Stomach (tissue), 9 donors: ENCODE results near the gene TMPRSS3. TPM values are rescaled to one million over a fixed set of nuclear protein-coding genes. Genes with fewer than 3 reads are reported as not detected.

Experiments
- DNase-seq, 2 donors: peaks; one replicate each; pipeline versions ENCODE4 v3.0.0 to v3.0.0-alpha.2; 2013 to 2019
- H3K27ac ChIP-seq, 5 donors: fragments of 200-600 bp in 4 of 5; sonication (generic) in 4 of 5; one replicate each; pipeline ENCODE4 v1.5.1; 2013 to 2019; ENCODE audit warnings: mild to moderate bottlenecking in 1 of 5, moderate library complexity in 1 of 5
- H3K27me3 ChIP-seq, 3 donors: fragments of 200-600 bp; sonication (generic); one replicate each; pipeline ENCODE4 v1.5.1; 2017 to 2019; ENCODE audit warnings: mixed run types in 1 of 3
- H3K36me3 ChIP-seq, 4 donors: fragments of 200-600 bp; sonication (generic); 1 replicate in 3 of 4; 2 replicates in 1 of 4; pipeline ENCODE4 v1.5.1; 2016 to 2019
- H3K4me1 ChIP-seq, 4 donors: fragments of 200-600 bp; sonication (generic); one replicate each; pipeline ENCODE4 v1.5.1; 2016 to 2019
- H3K4me3 ChIP-seq, 4 donors: fragments of 200-600 bp; sonication (generic) in 3 of 4; one replicate each; pipeline ENCODE4 v1.5.1; 2016 to 2019; ENCODE audit warnings: mild to moderate bottlenecking in 1 of 4
- H3K9me3 ChIP-seq, 4 donors: fragments of 200-600 bp; sonication (generic); one replicate each; pipeline ENCODE4 v1.5.1; 2016 to 2019
- EP300 ChIP-seq: sonication (generic); formaldehyde crosslinking; IDR thresholded peaks from one replicate; pipeline ENCODE4 v1.6.1; 2017; ENCODE audit warnings: antibody characterized with exemption
- POLR2A ChIP-seq, 4 donors: fragments of 450-650 bp; IDR thresholded peaks; one replicate each; pipeline ENCODE4 v1.6.1; 2016; ENCODE audit warnings: antibody characterized with exemption in 4 of 4, control low read depth in 2 of 4, mild to moderate bottlenecking in 1 of 4, moderate library complexity in 1 of 4
- POLR2AphosphoS5 ChIP-seq, 3 donors: sonication (generic); formaldehyde crosslinking; IDR thresholded peaks; one replicate each; pipeline ENCODE4 v1.6.1; 2016; ENCODE audit warnings: antibody characterized with exemption in 3 of 3
- WGBS, 5 donors: extraction: QIAGEN DNeasy Blood & Tissue Kit in 3 of 5; methylation state at CpG; one replicate each; pipeline versions ENCODE4 v1.1.5 to v1.1.7; 2013 to 2018; 5-methylcytosine and 5-hydroxymethylcytosine counted together
- intact Hi-C: fragments of 100-400 bp; cut with DNase I; formaldehyde crosslinking; loops from one replicate; pipeline ENCODE4 v1.15.1; 2023; ENCODE audit warnings: low total_unique reads
- polyA plus RNA-seq, 3 donors: library from polyadenylated mRNA; stranded (reverse); fragments of 200-250 nt; gene quantifications; one replicate each; pipeline ENCODE4 v1.2.3, GENCODE V29; 2013
- total RNA-seq, 5 donors: library from RNA; depleted of rRNA; stranded (reverse); fragments of >200 nt; gene quantifications; one replicate each; pipeline versions ENCODE4 v1.1.0 to v1.2.3, GENCODE V29; 2014 to 2016
- TF ChIP-seq, protein P1 (sequence below), 7 experiments: fragments of 450-650 bp in 4 of 7; fragments of 200-600 bp in 3 of 7; sonication (generic) in 3 of 7; IDR thresholded peaks; one replicate each; pipeline ENCODE4 v1.5.1; 2016 to 2019; ENCODE audit warnings: antibody characterized with exemption in 7 of 7, control low read depth in 2 of 7, mild to moderate bottlenecking in 1 of 7
- donor health status: healthy with polysubstance abuse.
- donor health status: Bipolar disorder and iron deficiency.
- donor health status: healthy.

The TMPRSS3 gene
- total and polyA plus RNA-seq, 8 donors: 0.45 to 37.9 (median 3.9) TPM; not detected in 1

DNA sequence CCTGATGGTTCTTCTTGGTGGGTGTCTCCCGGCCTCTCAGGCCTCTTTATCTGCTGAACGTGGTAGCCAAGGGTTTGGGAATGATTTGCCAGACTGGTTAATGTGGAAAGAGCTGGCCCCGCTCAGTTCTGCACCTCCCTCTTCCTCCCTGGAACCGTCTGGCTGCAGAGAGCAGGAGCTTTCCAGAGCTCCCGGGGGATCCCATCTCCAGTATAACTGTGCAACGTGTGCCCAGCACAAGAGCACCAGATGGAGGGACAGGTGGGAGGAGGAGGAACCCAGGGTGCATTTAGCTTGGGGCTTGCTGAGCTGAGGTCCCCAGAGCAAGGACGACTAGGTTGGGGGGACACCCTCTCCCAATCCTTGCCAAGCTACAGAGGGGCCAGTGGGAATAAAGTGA is 34.6 kb downstream of the TMPRSS3 start:
- Histone ChIP-seq H3K4me1 (peaks cover 0 to 10% (median 4%) of the 10 kb centered on the region in 4 donors), H3K4me3 (no peak overlapping the region), H3K27me3 (peaks cover 0 to 77% (median 0%) of the 10 kb centered on the region in 3 donors), H3K36me3 (no peaks in the 10 kb centered on the region), H3K9me3 (peaks cover 0 to 18% (median 15%) of the 10 kb centered on the region in 4 donors), H3K27ac (no peak overlapping the region)
- 27 to 49% (median 36%) methylated on average over 7 of the region's 7 CpGs for WGBS, 5 donors
- intact Hi-C loops: no loop called here
- DNase-seq: no peak
- TF ChIP-seq POLR2AphosphoS5 (IDR thresholded peaks at IDR 0.05): no peak
- no peak for TF ChIP-seq EP300
- no peak for TF ChIP-seq POLR2A (IDR thresholded peaks at IDR 0.05)
- TF ChIP-seq, protein P1, sequence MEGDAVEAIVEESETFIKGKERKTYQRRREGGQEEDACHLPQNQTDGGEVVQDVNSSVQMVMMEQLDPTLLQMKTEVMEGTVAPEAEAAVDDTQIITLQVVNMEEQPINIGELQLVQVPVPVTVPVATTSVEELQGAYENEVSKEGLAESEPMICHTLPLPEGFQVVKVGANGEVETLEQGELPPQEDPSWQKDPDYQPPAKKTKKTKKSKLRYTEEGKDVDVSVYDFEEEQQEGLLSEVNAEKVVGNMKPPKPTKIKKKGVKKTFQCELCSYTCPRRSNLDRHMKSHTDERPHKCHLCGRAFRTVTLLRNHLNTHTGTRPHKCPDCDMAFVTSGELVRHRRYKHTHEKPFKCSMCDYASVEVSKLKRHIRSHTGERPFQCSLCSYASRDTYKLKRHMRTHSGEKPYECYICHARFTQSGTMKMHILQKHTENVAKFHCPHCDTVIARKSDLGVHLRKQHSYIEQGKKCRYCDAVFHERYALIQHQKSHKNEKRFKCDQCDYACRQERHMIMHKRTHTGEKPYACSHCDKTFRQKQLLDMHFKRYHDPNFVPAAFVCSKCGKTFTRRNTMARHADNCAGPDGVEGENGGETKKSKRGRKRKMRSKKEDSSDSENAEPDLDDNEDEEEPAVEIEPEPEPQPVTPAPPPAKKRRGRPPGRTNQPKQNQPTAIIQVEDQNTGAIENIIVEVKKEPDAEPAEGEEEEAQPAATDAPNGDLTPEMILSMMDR (IDR thresholded peaks at IDR 0.05): no peak

GRCh38 chr21:42360317-42360716 is 35.5 kb downstream of the TMPRSS3 start:
- peaks cover 0 to 70% (median 0%) of the 10 kb centered on the region in 3 donors for H3K27me3 ChIP-seq
- peak overlapping the region in 1 of 5 donors; percentile 14 for H3K27ac ChIP-seq
- DNase-seq: no peak
- intact Hi-C loops: no loop called here
- TF ChIP-seq, protein P1 (IDR thresholded peaks at IDR 0.05): peak in 1 of 7 experiments; percentile 22
- TF ChIP-seq POLR2A (IDR thresholded peaks at IDR 0.05): no peak
- H3K4me3 ChIP-seq: no peak overlapping the region
- no peaks in the 10 kb centered on the region for H3K36me3 ChIP-seq
- H3K4me1 ChIP-seq: peaks cover 0 to 10% (median 4%) of the 10 kb centered on the region in 4 donors
- peaks cover 0 to 26% (median 21%) of the 10 kb centered on the region in 4 donors for H3K9me3 ChIP-seq
- WGBS, 5 donors: 77 to 84% (median 83%) methylated on average over 2 of the region's 2 CpGs

GRCh38 chr21:42358937-42359336 is 36.9 kb downstream of the TMPRSS3 start:
- Histone ChIP-seq H3K4me1 (peaks cover 0 to 10% (median 4%) of the 10 kb centered on the region in 4 donors), H3K4me3 (no peak overlapping the region), H3K9me3 (peaks cover 0 to 32% (median 26%) of the 10 kb centered on the region in 4 donors), H3K27ac (no peak overlapping the region), H3K27me3 (peaks cover 0 to 56% (median 0%) of the 10 kb centered on the region in 3 donors), H3K36me3 (no peaks in the 10 kb centered on the region)
- intact Hi-C loops: loop anchor here (10.0 kb wide), 1 partner anchor 46 kb away; the partner anchor contains the start of gene UBASH3A
- no peak for DNase-seq
- TF ChIP-seq, protein P1 (IDR thresholded peaks at IDR 0.05): no peak
- TF ChIP-seq POLR2AphosphoS5 (IDR thresholded peaks at IDR 0.05): no peak
- TF ChIP-seq POLR2A (IDR thresholded peaks at IDR 0.05): no peak
- TF ChIP-seq EP300: no peak
- WGBS, 5 donors: 87 to 90% (median 89%) methylated on average over 12 to 13 of the region's 13 CpGs

DNA sequence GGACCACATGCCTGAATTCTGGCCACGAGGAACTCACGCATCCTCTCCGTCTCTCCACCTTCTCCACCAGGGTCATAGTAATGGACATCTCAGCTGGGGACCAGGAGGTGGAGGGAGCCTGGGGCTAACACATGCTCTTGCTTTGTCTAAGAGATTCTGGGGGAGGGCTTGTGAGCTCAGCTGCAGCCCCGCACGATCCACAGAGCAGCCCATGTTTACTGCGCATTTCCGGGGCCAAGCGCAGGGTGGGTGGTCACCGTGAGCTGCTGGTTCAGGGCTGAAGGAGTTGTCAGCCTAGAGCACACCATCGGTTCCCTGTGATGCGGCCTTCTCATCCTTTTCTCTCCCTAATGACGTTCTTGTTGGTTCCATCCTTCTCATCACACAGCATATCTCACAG is 37.6 kb downstream of the TMPRSS3 start:
- Histone ChIP-seq H3K9me3 (peaks cover 0 to 33% (median 26%) of the 10 kb centered on the region in 4 donors), H3K27me3 (peaks cover 0 to 53% (median 0%) of the 10 kb centered on the region in 3 donors), H3K4me1 (peaks cover 0 to 10% (median 3%) of the 10 kb centered on the region in 4 donors), H3K27ac (peak overlapping the region in 3 of 5 donors; percentile 0 to 59 (median 22)), H3K4me3 (no peak overlapping the region), H3K36me3 (no peaks in the 10 kb centered on the region)
- TF ChIP-seq EP300 (no peak), POLR2A (IDR thresholded peaks at IDR 0.05) (no peak), POLR2AphosphoS5 (IDR thresholded peaks at IDR 0.05) (no peak)
- TF ChIP-seq, protein P1 (IDR thresholded peaks at IDR 0.05): no peak
- 73 to 85% (median 81%) methylated on average over 6 to 12 of the region's 12 CpGs for WGBS, 5 donors
- DNase-seq: no peak
- intact Hi-C loops: loop anchor here (10.0 kb wide), 1 partner anchor 47 kb away; the partner anchor contains the start of gene UBASH3A
